T-helper 2 cell treated with Interferon-gamma antibody and Interleukin-4, amounts not matched to agents 5 μg/mL and 100 μg/mL, for 36 hours (primary cell): Measurements from ENCODE around the gene SNX30.

ENCODE experiments used
- DNase-seq: peaks from one replicate; pipeline ENCODE4 v3.0.0; 2021; ENCODE audit warnings: low spot score
- H3K27ac Mint-ChIP-seq: one replicate; pipeline ENCODE4 v1.8.0; 2021; ENCODE audit warnings: mild to moderate bottlenecking, mixed read lengths
- H3K27me3 Mint-ChIP-seq: one replicate; pipeline ENCODE4 v1.8.0; 2021; ENCODE audit warnings: low read depth, mixed read lengths
- H3K36me3 Mint-ChIP-seq: one replicate; pipeline ENCODE4 v1.8.0; 2021; ENCODE audit warnings: low read depth, mixed read lengths
- H3K4me1 Mint-ChIP-seq: one replicate; pipeline ENCODE4 v1.8.0; 2021; ENCODE audit warnings: low read depth, mixed read lengths
- H3K4me3 Mint-ChIP-seq: one replicate; pipeline ENCODE4 v1.8.0; 2022; ENCODE audit warnings: mild to moderate bottlenecking, moderate library complexity, mixed read lengths
- H3K9me3 Mint-ChIP-seq: one replicate; pipeline ENCODE4 v1.8.0; 2021; ENCODE audit warnings: mixed read lengths

The SNX30 gene

DNA sequence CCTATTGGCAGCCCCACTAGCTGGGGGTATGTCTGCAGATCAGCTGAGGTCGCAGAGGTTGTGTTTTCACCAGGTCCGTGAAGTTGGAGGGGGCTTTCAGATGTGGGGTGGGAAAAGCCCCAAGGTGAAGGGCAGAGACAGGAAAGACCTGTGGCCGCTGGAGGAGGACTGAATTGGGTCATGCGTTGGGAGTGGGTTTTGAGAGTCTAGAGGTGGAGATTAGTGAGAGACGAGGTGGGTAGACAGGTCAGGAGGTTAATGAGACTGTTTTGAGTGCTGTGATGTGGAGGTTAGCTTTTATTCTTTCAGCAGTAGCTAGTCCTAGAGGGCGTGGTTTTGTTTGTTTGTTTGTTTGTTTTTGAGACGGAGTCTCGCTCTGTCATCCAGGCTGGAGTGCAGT lies 10.3 kb downstream of the SNX30 start:
- peaks cover 5% of the 10 kb centered on the region for H3K4me1 Mint-ChIP-seq
- H3K4me3 Mint-ChIP-seq: no peak overlapping the region
- no peak overlapping the region for H3K27ac Mint-ChIP-seq
- H3K36me3 Mint-ChIP-seq: peaks cover 3% of the 10 kb centered on the region
- H3K9me3 Mint-ChIP-seq: no peaks in the 10 kb centered on the region
- no peak for DNase-seq
- H3K27me3 Mint-ChIP-seq: peaks cover 3% of the 10 kb centered on the region

DNA sequence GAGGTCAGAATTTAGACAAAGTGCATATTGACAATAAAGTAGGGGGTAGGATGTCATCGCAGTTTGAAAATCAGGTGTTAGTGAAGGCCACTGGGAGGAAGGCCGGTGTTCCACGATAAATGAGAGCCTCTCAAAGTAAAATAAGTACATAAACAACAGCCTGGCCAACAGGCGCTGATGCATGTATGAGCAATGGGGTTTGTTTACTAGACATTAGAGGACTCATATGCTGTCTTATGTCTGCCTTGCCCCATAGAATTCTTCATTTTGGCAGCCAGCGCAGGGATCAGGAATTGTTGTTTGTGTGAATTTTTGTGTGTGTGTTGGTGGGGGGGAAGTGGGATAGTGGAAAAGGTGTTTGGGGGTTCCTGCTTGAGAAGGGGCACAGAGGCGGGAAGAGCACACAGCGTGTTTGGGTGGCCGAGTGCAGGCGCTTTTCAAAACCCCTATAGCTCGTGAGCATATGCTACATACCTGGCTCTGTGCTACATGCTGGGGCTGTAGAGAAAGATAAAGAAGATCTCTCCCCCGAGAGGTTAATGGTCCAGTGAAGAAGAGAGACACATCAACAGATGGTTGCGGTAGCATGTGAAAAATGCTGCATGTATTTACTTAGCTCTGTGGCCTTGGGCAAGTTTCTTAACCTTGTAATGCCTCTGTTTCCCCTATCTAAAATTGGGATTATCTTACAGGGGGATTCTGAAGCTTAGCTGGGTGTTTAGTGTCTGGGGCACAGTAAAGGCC lies 11.5 kb downstream of the SNX30 start:
- peaks cover 8% of the 10 kb centered on the region for H3K9me3 Mint-ChIP-seq
- H3K27me3 Mint-ChIP-seq: peaks cover 3% of the 10 kb centered on the region
- no peak overlapping the region for H3K4me3 Mint-ChIP-seq
- no peak overlapping the region for H3K27ac Mint-ChIP-seq
- peaks cover 5% of the 10 kb centered on the region for H3K4me1 Mint-ChIP-seq
- no peak for DNase-seq
- H3K36me3 Mint-ChIP-seq: peaks cover 9% of the 10 kb centered on the region

DNA sequence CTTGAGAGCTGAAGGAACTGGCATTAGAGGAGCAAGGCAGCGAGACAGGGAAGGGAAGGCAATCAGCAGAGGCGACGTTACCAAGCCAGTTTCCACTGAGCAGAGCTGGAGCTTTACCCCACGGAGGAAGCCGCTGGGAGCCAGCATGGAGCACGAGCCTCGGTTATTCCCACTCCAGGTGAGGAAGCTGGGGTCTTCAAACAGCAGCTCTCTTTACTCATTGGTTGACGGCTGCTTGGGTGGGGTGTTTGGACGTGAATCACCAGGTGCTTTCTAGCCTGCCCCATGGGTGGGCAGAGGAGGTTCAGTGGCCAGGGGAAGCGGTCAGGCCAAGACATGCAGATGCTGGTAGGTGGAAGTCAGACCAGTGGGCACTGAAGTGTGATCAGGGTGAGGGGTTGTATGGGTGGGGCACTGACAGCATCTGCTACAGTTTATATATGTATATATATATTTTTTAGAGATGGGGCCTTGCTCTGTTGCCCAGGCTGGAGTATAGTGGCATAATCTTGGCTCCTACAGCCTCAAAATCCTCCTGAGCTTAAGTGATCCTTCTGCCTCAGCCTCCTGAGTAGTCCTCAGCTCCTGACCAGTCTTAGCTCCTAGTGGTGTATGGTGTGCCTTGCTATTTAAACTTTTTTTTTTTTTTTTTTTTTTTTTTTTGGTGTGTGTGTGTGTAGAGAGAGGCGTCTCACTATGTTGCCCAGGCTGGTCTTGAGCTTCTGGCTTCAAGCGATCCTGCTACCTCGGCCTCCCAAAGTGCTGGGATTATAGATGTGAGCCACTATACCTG lies 12.4 kb downstream of the SNX30 start:
- DNase-seq: no peak
- H3K4me1 Mint-ChIP-seq: peaks cover 5% of the 10 kb centered on the region
- H3K4me3 Mint-ChIP-seq: no peak overlapping the region
- H3K9me3 Mint-ChIP-seq: peaks cover 10% of the 10 kb centered on the region
- H3K36me3 Mint-ChIP-seq: peaks cover 10% of the 10 kb centered on the region
- peaks cover 5% of the 10 kb centered on the region for H3K27me3 Mint-ChIP-seq
- H3K27ac Mint-ChIP-seq: no peak overlapping the region

DNA sequence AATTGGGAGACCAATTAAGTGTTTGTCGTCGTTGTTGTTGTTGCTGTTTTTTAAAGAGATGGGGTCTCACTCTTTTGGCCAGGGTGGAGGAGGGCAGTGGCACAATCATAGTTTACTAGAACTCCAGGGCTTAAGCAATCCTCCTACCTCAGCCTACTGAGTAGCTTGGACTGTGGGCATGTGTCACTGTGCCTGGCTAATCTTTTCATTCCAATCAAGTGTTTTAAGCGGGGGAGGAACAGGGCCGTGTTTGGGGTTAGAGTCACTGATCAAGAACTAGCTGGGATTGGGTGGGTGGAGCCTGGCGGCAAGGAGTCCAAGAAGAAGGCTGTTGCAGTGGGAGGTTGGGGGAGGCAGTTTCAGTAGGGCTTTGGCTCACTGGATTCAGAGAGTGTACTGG lies 13.8 kb downstream of the SNX30 start:
- Mint-ChIP-seq H3K27ac (no peak overlapping the region), H3K36me3 (peaks cover 11% of the 10 kb centered on the region), H3K27me3 (peaks cover 10% of the 10 kb centered on the region), H3K4me1 (peaks cover 2% of the 10 kb centered on the region), H3K9me3 (peaks cover 14% of the 10 kb centered on the region), H3K4me3 (no peak overlapping the region)
- no peak for DNase-seq

DNA sequence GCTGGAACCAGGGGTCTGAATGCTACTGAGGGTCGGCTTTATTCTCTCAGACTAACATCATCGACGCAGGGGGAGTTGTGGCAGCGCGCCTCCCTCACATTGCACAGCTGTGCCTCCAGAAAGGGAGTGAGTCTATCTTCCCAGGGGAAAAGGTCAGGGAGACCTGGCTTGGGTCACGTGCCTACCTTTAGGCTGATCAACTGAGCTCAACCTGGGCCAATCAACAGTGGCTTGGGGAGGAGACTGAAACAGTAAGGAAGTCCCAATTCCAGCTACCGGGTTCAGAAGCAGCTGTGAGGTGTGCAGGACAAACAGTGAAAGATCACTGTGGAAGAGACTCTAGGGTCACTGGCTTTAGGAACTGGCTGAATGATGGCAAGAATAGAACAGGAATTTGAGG lies 14.3 kb downstream of the SNX30 start:
- H3K36me3 Mint-ChIP-seq: peaks cover 15% of the 10 kb centered on the region
- no peak for DNase-seq
- H3K9me3 Mint-ChIP-seq: peaks cover 14% of the 10 kb centered on the region
- peaks cover 3% of the 10 kb centered on the region for H3K4me1 Mint-ChIP-seq
- no peak overlapping the region for H3K27ac Mint-ChIP-seq
- no peak overlapping the region for H3K4me3 Mint-ChIP-seq
- peaks cover 10% of the 10 kb centered on the region for H3K27me3 Mint-ChIP-seq

DNA sequence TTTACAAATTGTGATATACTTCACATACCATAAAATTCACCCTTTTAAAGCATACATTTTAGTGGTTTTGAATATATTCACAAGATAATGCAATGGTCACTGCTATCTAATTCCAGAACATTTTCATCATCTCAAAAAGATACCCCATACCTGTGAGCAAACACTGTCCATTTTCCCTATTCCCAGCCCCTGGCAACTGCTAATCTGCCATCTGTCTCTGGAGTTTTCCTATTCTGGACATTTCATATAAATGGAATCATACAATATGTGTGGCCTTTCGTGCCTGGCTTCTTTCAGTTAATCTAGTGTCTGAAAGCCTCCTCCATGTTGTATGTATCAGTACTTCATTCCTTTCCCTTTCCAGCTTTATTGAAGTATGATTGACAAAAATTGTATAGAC lies 14.7 kb downstream of the SNX30 start:
- DNase-seq: no peak
- peaks cover 14% of the 10 kb centered on the region for H3K9me3 Mint-ChIP-seq
- no peak overlapping the region for H3K27ac Mint-ChIP-seq
- H3K27me3 Mint-ChIP-seq: peaks cover 10% of the 10 kb centered on the region
- H3K4me1 Mint-ChIP-seq: peaks cover 4% of the 10 kb centered on the region
- H3K36me3 Mint-ChIP-seq: peaks cover 15% of the 10 kb centered on the region
- H3K4me3 Mint-ChIP-seq: no peak overlapping the region

DNA sequence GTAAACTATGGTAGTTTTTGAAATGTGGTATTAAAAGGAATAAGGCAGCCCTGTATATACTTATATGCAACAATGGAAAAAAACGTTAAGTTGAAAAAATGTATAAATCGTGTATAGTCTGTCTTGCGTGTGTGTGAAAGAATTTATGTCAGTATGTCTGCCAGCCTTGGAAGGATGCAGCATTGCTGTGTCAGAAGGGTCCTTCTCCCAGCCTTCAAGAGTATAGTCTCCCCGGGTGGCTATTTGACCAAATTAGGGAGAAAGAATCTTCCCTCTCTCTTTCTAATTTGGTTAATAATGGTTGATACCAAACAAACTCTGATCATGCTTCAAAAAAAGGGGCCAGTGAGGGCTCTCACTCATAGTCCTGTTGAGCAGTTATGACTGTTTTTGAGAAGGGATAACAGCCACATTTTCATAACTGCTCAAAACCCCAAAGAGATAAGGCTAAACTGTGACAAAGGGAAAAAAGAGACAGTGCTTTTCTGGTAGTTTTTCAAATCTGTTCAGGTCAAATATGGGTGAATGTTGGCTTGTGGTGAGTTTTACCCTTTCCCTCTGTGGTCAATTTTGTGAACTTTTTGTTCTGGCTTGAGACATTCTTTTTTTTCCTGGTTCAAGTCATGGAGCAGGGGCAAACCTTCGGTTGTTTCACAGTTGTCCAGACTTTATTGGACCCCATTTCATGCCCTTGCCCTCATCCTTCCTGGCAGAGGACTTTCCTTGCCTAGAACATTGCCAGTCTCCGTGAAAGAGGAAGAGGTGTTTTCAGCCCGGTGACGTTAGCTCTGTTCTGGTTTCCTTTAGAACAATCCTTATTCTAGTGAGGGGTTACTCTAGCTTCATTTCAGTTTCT lies 21.0 kb downstream of the SNX30 start:
- H3K9me3 Mint-ChIP-seq: peaks cover 7% of the 10 kb centered on the region
- H3K4me3 Mint-ChIP-seq: peak overlapping the region; percentile 19
- peaks cover 23% of the 10 kb centered on the region for H3K4me1 Mint-ChIP-seq

DNA sequence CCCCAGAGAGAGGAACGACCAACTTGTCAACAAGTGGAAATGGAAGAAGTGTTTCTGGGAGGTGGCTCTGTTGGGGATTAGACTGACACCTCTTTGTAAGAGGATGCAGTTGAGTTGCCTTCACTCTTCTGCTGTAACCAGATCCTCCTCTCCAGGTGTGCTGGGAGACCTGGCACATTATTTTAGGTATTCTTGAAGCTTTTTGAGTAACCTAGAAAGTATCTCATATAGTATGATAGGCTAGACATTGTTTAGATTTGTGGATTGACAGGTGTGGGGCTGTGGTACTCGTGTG lies 21.6 kb downstream of the SNX30 start:
- peaks cover 10% of the 10 kb centered on the region for H3K36me3 Mint-ChIP-seq
- DNase-seq: no peak
- H3K4me3 Mint-ChIP-seq: peak overlapping the region; percentile 19
- peaks cover 5% of the 10 kb centered on the region for H3K9me3 Mint-ChIP-seq
- peaks cover 25% of the 10 kb centered on the region for H3K27me3 Mint-ChIP-seq
- no peak overlapping the region for H3K27ac Mint-ChIP-seq
- H3K4me1 Mint-ChIP-seq: peaks cover 23% of the 10 kb centered on the region

More for the DNA sequence above, 21.0 kb downstream of the SNX30 start:
- Mint-ChIP-seq H3K27ac (no peak overlapping the region), H3K27me3 (peaks cover 25% of the 10 kb centered on the region), H3K36me3 (peaks cover 10% of the 10 kb centered on the region)
- peak; percentile 28 for DNase-seq

DNA sequence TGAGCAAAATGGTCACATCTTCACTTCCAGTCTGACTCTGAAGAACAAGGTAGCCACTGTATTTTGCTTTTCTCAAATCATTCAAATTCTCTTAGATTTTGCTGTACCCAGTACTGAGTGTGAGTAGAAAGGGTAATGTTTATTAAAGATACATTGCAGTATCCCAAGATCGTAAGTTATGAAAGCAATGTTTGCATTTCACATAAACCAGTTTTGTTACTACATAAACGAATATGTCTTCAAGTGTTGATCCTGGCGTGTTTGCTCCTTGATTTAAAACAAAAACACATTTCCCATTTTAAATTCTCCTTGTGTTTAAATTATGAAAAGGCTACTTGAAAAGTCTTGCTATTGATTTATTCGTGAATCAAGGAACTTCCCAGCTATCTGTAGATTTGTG lies 22.0 kb downstream of the SNX30 start:
- Mint-ChIP-seq H3K4me1 (peaks cover 23% of the 10 kb centered on the region), H3K36me3 (peaks cover 10% of the 10 kb centered on the region), H3K27me3 (peaks cover 25% of the 10 kb centered on the region), H3K9me3 (peaks cover 5% of the 10 kb centered on the region), H3K27ac (no peak overlapping the region), H3K4me3 (no peak overlapping the region)
- DNase-seq: no peak

DNA sequence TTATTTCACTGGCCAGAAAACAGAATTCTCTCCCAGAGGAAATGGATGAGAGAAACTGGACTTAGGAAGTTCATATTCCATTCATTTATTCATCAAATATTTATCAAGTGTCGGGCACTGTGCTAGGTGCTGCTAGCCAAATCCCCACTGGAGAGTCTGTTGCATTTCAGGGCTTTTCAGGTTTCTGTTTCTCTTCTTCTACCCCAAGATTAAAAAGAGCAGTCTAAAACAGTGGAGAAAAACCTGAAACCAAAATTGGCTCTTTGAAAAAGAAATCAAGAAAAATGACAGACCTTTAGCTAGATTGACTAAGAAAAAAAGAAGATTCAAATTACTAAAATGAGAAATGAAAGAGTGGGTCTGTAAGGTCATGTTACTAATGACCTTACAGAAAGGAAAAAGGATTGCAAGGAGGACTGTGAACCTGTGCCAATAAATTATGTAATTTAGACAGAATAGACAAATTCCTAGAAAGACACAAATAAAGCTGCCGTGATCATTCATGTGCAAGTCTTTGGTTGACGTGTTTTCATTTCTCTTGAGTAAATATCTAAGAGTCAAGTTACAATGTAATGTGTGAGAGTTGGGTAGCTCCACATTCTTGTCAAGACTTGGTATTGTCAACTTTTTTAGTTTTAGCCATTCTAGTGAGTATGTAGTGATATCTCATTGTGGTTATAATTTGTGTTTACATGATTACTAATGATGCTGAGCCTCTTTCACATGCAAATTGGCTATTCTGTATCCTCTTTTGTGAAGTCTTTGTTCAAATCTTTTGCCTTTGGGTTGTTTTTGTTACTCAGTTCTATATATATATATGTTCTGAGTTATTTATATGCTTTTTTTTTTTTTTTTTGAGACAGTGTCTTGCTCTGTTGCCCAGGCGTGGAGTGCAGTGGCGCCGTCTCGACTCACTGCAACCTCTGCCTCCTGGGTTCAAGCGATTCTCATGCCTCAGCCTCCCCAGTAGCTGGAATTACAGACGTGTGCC lies 23.7 kb downstream of the SNX30 start:
- no peak overlapping the region for H3K27ac Mint-ChIP-seq
- H3K27me3 Mint-ChIP-seq: peaks cover 18% of the 10 kb centered on the region
- H3K36me3 Mint-ChIP-seq: peaks cover 4% of the 10 kb centered on the region
- no peak for DNase-seq
- no peak overlapping the region for H3K4me3 Mint-ChIP-seq
- no peaks in the 10 kb centered on the region for H3K9me3 Mint-ChIP-seq
- peaks cover 27% of the 10 kb centered on the region for H3K4me1 Mint-ChIP-seq

DNA sequence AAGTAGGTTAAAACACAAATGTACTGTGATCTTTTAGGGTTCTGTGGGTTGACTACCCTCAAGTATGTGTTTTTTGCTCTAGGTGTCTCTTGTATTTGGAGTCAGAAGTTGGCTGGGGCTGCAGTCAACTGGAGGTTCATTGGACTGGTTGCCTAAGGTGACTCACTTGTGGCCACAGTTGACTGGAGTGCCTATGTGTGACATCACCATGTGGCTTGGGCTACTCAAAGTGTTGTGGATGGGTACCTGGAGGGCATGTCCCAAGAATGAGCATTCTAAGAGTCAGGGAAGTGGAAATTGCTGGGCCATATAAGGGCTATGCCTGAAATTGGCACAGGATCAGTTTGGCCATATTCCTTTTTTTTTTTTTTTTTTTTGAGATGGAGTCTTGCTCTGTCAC lies 27.4 kb downstream of the SNX30 start:
- H3K4me1 Mint-ChIP-seq: peaks cover 20% of the 10 kb centered on the region
- H3K4me3 Mint-ChIP-seq: no peak overlapping the region
- H3K36me3 Mint-ChIP-seq: no peaks in the 10 kb centered on the region
- peaks cover 21% of the 10 kb centered on the region for H3K27me3 Mint-ChIP-seq
- H3K9me3 Mint-ChIP-seq: no peaks in the 10 kb centered on the region
- H3K27ac Mint-ChIP-seq: no peak overlapping the region
- DNase-seq: peak; percentile 15

DNA sequence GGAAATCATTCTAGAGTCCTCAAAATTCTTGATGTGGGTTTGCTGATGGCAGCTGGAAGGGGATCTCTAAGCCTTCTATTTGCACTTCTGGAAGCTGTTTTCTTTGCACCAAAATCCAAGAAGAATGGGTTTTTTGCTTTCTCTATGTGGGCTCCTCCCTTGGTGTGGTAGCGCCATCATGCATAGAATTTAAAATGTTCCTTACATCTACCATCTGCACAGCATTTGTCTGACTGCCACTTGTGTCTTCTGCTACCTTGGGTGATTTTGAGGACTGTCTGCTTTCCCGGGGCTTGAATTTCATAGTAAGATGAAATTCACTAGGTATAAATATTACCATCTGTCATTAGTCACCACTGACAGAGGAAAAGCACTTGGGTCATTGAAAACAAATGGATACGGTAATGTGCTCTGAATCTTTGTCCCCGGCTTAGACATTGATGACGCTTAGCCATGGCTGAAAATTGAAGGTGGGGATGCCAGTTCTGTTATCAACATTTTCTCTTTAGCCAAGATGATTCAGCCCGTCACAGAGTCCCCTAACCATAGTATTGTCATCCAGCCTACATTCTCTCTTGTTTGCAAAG lies 30.0 kb downstream of the SNX30 start:
- DNase-seq: no peak
- Mint-ChIP-seq H3K4me1 (peaks cover 12% of the 10 kb centered on the region), H3K27me3 (peaks cover 13% of the 10 kb centered on the region), H3K36me3 (no peaks in the 10 kb centered on the region), H3K27ac (no peak overlapping the region), H3K4me3 (no peak overlapping the region), H3K9me3 (no peaks in the 10 kb centered on the region)

DNA sequence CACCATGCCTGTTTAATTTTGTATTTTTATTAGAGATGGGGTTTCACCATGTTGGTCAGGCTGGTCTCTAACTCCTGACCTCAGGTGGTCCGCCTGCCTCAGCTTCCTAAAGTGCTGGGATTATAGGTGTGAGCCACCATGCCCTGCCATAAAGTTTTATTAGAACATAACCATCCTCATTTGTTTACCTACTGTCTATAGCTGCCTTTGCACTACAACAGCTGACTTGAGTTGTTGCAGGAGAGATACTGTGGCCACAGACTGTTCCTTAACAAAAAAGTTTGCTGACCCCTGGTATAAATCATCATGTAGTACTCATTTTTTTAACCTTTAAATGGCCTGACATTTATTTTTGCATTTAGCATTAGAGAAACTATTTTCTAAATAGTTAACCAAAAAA lies 31.7 kb downstream of the SNX30 start:
- no peak for DNase-seq
- Mint-ChIP-seq H3K36me3 (no peaks in the 10 kb centered on the region), H3K4me1 (peaks cover 19% of the 10 kb centered on the region), H3K4me3 (no peak overlapping the region), H3K27ac (no peak overlapping the region), H3K27me3 (peaks cover 5% of the 10 kb centered on the region), H3K9me3 (no peaks in the 10 kb centered on the region)
